ENCODE measurements around the gene MBOAT1.
"Not testable (repeated sequence)": the region's sequence is repeated elsewhere in the genome, so short reads cannot be mapped to it uniquely, and the experiment has no call there.

The MBOAT1 gene

GRCh38 chr6:20160541-20161283, 51.6 kb downstream of the MBOAT1 start:
- FAIRE-seq, result no peak
- TF ChIP-seq POLR2AphosphoS5 (IDR thresholded peaks at IDR 0.05; ENCODE audit: low read depth, low read length) (no peak), TAF1 (IDR thresholded peaks at IDR 0.05; ENCODE audit: borderline replicate concordance, low read depth, low read length) (no peak), POLR2A (IDR thresholded peaks at IDR 0.05; ENCODE audit: low read depth, low read length) (no peak)
- DNase-seq (ENCODE audit: insufficient read length), result no peak

GRCh38 chr6:20159781-20160540, 52.3 kb downstream of the MBOAT1 start:
- FAIRE-seq (no peak), DNase-seq (ENCODE audit: insufficient read length) (no peak)

GRCh38 chr6:20159098-20159497, 53.2 kb downstream of the MBOAT1 start:
- FAIRE-seq (no peak), DNase-seq (ENCODE audit: insufficient read length) (no peak)
- TF ChIP-seq TAF1 (IDR thresholded peaks at IDR 0.05; ENCODE audit: borderline replicate concordance, low read depth, low read length) (no peak), POLR2A (IDR thresholded peaks at IDR 0.05; ENCODE audit: low read depth, low read length) (no peak), POLR2AphosphoS5 (IDR thresholded peaks at IDR 0.05; ENCODE audit: low read depth, low read length) (no peak)

More at GRCh38 chr6:20159781-20160540, 52.3 kb downstream of the MBOAT1 start:
- TF ChIP-seq POLR2A (IDR thresholded peaks at IDR 0.05; ENCODE audit: low read depth, low read length) (no peak), TAF1 (IDR thresholded peaks at IDR 0.05; ENCODE audit: borderline replicate concordance, low read depth, low read length) (no peak), POLR2AphosphoS5 (IDR thresholded peaks at IDR 0.05; ENCODE audit: low read depth, low read length) (no peak)

- FAIRE-seq, result no peak
- no peak for DNase-seq (ENCODE audit: insufficient read length)
- TF ChIP-seq POLR2AphosphoS5 (IDR thresholded peaks at IDR 0.05; ENCODE audit: low read depth, low read length) (no peak), POLR2A (IDR thresholded peaks at IDR 0.05; ENCODE audit: low read depth, low read length) (no peak), TAF1 (IDR thresholded peaks at IDR 0.05; ENCODE audit: borderline replicate concordance, low read depth, low read length) (no peak)
Measured at GRCh38 chr6:20158676-20159075, 53.6 kb downstream of the MBOAT1 start.

GRCh38 chr6:20156824-20157223, 55.4 kb downstream of the MBOAT1 start:
- DNase-seq (ENCODE audit: insufficient read length), result no peak
- no peak for FAIRE-seq
- TF ChIP-seq TAF1 (IDR thresholded peaks at IDR 0.05; ENCODE audit: borderline replicate concordance, low read depth, low read length), result no peak

- TF ChIP-seq POLR2AphosphoS5 (IDR thresholded peaks at IDR 0.05; ENCODE audit: low read depth, low read length) (no peak), TAF1 (IDR thresholded peaks at IDR 0.05; ENCODE audit: borderline replicate concordance, low read depth, low read length) (no peak), POLR2A (IDR thresholded peaks at IDR 0.05; ENCODE audit: low read depth, low read length) (no peak)
- FAIRE-seq (no peak), DNase-seq (ENCODE audit: insufficient read length) (no peak)
Measured at GRCh38 chr6:20154753-20155152, 57.5 kb downstream of the MBOAT1 start.

GRCh38 chr6:20153194-20153593, 59.1 kb downstream of the MBOAT1 start:
- FAIRE-seq (no peak), DNase-seq (ENCODE audit: insufficient read length) (no peak)
- TF ChIP-seq POLR2A (IDR thresholded peaks at IDR 0.05; ENCODE audit: low read depth, low read length) (no peak), POLR2AphosphoS5 (IDR thresholded peaks at IDR 0.05; ENCODE audit: low read depth, low read length) (no peak), TAF1 (IDR thresholded peaks at IDR 0.05; ENCODE audit: borderline replicate concordance, low read depth, low read length) (no peak)

- TF ChIP-seq TAF1 (IDR thresholded peaks at IDR 0.05; ENCODE audit: borderline replicate concordance, low read depth, low read length), result no peak
- TF ChIP-seq POLR2A (IDR thresholded peaks at IDR 0.05; ENCODE audit: low read depth, low read length), result no peak
- TF ChIP-seq POLR2AphosphoS5 (IDR thresholded peaks at IDR 0.05; ENCODE audit: low read depth, low read length), result no peak
- no peak for FAIRE-seq
- DNase-seq (ENCODE audit: insufficient read length), result no peak
Measured at GRCh38 chr6:20148433-20148832, 63.8 kb downstream of the MBOAT1 start.

- TF ChIP-seq POLR2A (IDR thresholded peaks at IDR 0.05; ENCODE audit: low read depth, low read length), result no peak
- no peak for TF ChIP-seq POLR2AphosphoS5 (IDR thresholded peaks at IDR 0.05; ENCODE audit: low read depth, low read length)
- no peak for TF ChIP-seq TAF1 (IDR thresholded peaks at IDR 0.05; ENCODE audit: borderline replicate concordance, low read depth, low read length)
- FAIRE-seq (no peak), DNase-seq (ENCODE audit: insufficient read length) (no peak)
Measured at GRCh38 chr6:20147469-20147868, 64.8 kb downstream of the MBOAT1 start.

GRCh38 chr6:20146831-20147230, 65.4 kb downstream of the MBOAT1 start:
- FAIRE-seq, result not testable (repeated sequence)

GRCh38 chr6:20146291-20146690, 66.0 kb downstream of the MBOAT1 start:
- TF ChIP-seq TAF1 (IDR thresholded peaks at IDR 0.05; ENCODE audit: borderline replicate concordance, low read depth, low read length), result no peak
- TF ChIP-seq POLR2A (IDR thresholded peaks at IDR 0.05; ENCODE audit: low read depth, low read length), result no peak
- no peak for TF ChIP-seq POLR2AphosphoS5 (IDR thresholded peaks at IDR 0.05; ENCODE audit: low read depth, low read length)
- FAIRE-seq (no peak), DNase-seq (ENCODE audit: insufficient read length) (no peak)

More at GRCh38 chr6:20146831-20147230, 65.4 kb downstream of the MBOAT1 start:
- not testable (repeated sequence) for DNase-seq (ENCODE audit: insufficient read length)

GRCh38 chr6:20142866-20143265, 69.4 kb downstream of the MBOAT1 start:
- FAIRE-seq, result no peak
- no peak for TF ChIP-seq TAF1 (IDR thresholded peaks at IDR 0.05; ENCODE audit: borderline replicate concordance, low read depth, low read length)
- no peak for TF ChIP-seq POLR2AphosphoS5 (IDR thresholded peaks at IDR 0.05; ENCODE audit: low read depth, low read length)
- TF ChIP-seq POLR2A (IDR thresholded peaks at IDR 0.05; ENCODE audit: low read depth, low read length), result no peak
- no peak for DNase-seq (ENCODE audit: insufficient read length)

All from GM12892 (cell line).